Bronchial epithelial cell (primary cell): Measurements from ENCODE around the gene ZC3H12D. TPM values are rescaled to one million over a fixed set of nuclear protein-coding genes. Genes with fewer than 3 reads are reported as not detected.
A peak's percentile ranks its signal among the peaks of the same experiment; 100 is the strongest.
"Not testable (repeated sequence)": the region's sequence is repeated elsewhere in the genome, so short reads cannot be mapped to it uniquely, and the experiment has no call there.

ENCODE experiments used
- DNase-seq: peaks from one replicate; pipeline ENCODE4 v3.0.0-alpha.2; 2010; ENCODE audit warnings: low read depth
- FAIRE-seq: peaks from 2 replicates; lab custom pipeline; 2011; peaks lifted over from hg19 to GRCh38; lab: Jason Lieb, UNC
- H3K27me3 ChIP-seq: 2 replicates; pipeline ENCODE4 v1.5.1; 2011; ENCODE audit warnings: low read length; ENCODE audit not compliant: control insufficient read depth, insufficient read depth
- H3K36me3 ChIP-seq: 2 replicates; pipeline ENCODE4 v1.5.1; 2011; ENCODE audit warnings: low read length; ENCODE audit not compliant: control insufficient read depth, insufficient read depth
- H3K4me3 ChIP-seq: 2 replicates; pipeline ENCODE4 v1.5.1; 2011; ENCODE audit warnings: mild to moderate bottlenecking, low read depth, low read length, control low read depth
- total RNA-seq: library from RNA; depleted of rRNA; stranded (reverse); fragments of >200 nt; gene quantifications from 2 replicates; pipeline ENCODE4 v1.2.1, GENCODE V29; 2014
- TF ChIP-seq, protein P1 (sequence below): IDR thresholded peaks from 2 replicates; pipeline ENCODE4 v1.5.1; 2011; ENCODE audit warnings: mild to moderate bottlenecking, moderate library complexity, low read length, control low read depth, inconsistent platforms; ENCODE audit not compliant: insufficient read depth, severe bottlenecking

ZC3H12D gene
- total RNA-seq, 1 donor from 2014 or later, result under 0.01 TPM

GRCh38 chr6:149445095-149445466 is 39.7 kb downstream of the ZC3H12D start:
- DNase-seq (no peak), FAIRE-seq (no peak)
- H3K4me3 ChIP-seq, result no peak overlapping the region
- TF ChIP-seq, protein P1, sequence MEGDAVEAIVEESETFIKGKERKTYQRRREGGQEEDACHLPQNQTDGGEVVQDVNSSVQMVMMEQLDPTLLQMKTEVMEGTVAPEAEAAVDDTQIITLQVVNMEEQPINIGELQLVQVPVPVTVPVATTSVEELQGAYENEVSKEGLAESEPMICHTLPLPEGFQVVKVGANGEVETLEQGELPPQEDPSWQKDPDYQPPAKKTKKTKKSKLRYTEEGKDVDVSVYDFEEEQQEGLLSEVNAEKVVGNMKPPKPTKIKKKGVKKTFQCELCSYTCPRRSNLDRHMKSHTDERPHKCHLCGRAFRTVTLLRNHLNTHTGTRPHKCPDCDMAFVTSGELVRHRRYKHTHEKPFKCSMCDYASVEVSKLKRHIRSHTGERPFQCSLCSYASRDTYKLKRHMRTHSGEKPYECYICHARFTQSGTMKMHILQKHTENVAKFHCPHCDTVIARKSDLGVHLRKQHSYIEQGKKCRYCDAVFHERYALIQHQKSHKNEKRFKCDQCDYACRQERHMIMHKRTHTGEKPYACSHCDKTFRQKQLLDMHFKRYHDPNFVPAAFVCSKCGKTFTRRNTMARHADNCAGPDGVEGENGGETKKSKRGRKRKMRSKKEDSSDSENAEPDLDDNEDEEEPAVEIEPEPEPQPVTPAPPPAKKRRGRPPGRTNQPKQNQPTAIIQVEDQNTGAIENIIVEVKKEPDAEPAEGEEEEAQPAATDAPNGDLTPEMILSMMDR, result no peak
- no peaks in the 10 kb centered on the region for H3K27me3 ChIP-seq
- H3K36me3 ChIP-seq, result no peaks in the 10 kb centered on the region

DNA sequence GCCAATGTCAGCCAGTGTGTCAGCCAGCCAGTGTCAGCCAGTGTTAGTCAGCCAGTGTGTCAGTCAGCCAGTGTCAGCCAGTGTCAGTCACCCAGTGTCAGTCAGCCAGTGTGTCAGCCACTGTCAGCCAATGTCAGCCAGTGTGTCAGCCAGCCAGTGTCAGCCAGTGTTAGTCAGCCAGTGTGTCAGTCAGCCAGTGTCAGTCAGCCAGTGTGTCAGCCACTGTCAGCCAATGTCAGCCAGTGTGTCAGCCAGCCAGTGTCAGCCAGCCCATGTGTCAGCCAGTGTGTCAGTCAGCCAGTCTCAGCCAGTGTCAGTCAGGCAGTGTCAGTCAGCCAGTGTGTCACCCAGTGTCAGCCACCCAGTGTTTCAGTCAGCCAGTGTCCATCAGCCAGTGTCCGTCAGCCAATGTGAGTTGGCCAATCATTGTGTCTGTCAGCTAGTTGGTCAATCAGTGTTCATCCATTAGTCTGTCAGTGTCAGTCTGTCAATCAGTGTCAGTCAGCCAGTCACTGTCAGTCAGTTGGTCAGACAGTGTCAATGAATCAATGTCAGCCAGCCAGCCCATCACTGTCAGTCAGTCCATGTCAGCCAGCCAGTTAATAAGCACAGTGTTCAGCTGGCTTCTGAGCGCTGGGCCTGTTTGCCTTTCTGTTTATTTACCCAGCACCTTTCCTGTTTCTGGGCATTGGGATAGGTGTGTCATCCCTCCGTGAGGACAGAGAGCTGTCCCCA is 40.3 kb downstream of the ZC3H12D start:
- not testable (repeated sequence) for H3K27me3 ChIP-seq, H3K36me3 ChIP-seq, DNase-seq, H3K4me3 ChIP-seq
- FAIRE-seq, result peak; percentile 77

DNA sequence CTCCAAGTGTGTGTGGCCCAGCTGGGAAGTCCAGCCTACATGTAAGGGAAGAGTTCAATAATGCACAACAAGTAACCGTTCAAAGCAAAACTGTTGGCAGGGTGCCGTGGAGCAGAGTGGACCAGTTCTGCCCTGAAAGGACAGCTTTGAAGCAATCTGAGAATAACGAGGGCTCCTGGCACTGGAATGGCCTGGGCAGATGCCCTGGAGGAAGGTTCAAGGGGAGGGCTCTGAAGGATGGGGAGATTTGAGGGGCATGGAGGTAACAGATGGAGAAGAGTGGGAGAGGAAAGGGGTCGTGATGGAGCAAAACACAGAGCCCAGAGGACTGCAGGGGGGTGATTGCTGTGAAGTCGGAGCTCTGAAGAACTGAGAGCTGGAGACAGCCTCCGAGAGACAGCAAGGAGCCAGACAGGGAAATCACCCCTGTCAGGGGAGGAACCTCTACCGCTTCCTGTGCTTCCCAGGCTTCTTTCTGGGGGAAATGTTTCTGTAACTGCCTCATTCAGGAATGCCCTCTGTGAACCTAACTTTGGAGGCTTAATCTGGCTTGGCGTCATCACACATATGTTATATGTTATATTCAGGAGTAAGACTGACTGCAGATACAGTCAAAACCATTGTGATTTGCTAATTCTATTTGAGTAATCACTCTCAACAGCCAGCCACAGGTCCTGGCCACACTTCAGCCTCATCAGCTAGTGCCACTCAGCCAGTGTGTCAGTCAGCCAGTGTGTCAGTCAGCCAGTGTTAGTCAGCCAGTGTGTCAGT is 41.2 kb downstream of the ZC3H12D start:
- H3K27me3 ChIP-seq, result no peaks in the 10 kb centered on the region
- no peak for DNase-seq
- TF ChIP-seq, protein P1, result no peak
- no peaks in the 10 kb centered on the region for H3K36me3 ChIP-seq
- no peak for FAIRE-seq
- no peak overlapping the region for H3K4me3 ChIP-seq

DNA sequence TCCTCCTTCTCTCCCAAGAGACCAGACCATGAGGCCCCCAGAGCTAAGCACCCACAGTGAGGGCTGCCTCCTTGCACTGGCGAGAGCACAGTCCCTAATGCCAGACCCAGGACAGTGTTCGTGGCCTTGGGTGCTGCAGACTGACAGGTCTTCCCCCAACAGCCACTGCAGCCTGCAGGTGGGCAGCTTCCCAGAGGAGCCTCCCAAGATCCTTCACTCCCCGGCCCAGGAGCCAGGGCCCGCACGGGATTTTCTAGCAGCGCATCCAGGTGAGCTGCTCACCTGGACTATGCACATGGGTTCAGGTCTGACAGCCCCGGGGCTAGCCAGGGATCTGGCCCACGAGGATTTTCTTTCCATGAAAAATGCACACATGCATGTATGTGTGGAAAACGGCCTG is 43.1 kb downstream of the ZC3H12D start:
- no peak for FAIRE-seq
- DNase-seq, result no peak
- Histone ChIP-seq H3K27me3 (no peaks in the 10 kb centered on the region), H3K36me3 (no peaks in the 10 kb centered on the region), H3K4me3 (no peak overlapping the region)
- TF ChIP-seq, protein P1, result no peak

- TF ChIP-seq, protein P1, result no peak
- Histone ChIP-seq H3K27me3 (no peaks in the 10 kb centered on the region), H3K4me3 (no peak overlapping the region), H3K36me3 (no peaks in the 10 kb centered on the region)
- FAIRE-seq (no peak), DNase-seq (no peak)
Observed at GRCh38 chr6:149440735-149441671, 43.8 kb downstream of the ZC3H12D start.
